PC-9 (cell line): ENCODE data around the gene ZNF513. TPM values are rescaled to one million over a fixed set of nuclear protein-coding genes. Genes with fewer than 3 reads are reported as not detected.
"Not testable (repeated sequence)": the region's sequence is repeated elsewhere in the genome, so short reads cannot be mapped to it uniquely, and the experiment has no call there.

Source experiments
- BruUV-seq: library from RNA; stranded (reverse); fragments of 400-500 nt; replicated peaks from 2 replicates; lab custom pipeline; 2021; lab: Mats Ljungman, UMichigan
- CTCF ChIA-PET: fragments of 300-600 bp; sonication (Branson Sonifier 250); formaldehyde crosslinking; loops from one replicate; lab custom pipeline; 2022; ENCODE audit warnings: antibody characterized with exemption; lab: Charles Lee
- POLR2A ChIA-PET: fragments of 300-600 bp; sonication (Branson Sonifier 250); formaldehyde crosslinking; loops from one replicate; lab custom pipeline; 2022; ENCODE audit warnings: antibody characterized with exemption; ENCODE audit not compliant: unreplicated experiment; lab: Charles Lee
- DNase-seq, 2 experiments: peaks; one replicate each; pipeline versions ENCODE4 v3.0.0 to v3.0.0-alpha.2; 2015 to 2022; ENCODE audit warnings: mixed read lengths in 1 of 2
- H2AFZ ChIP-seq: fragments of 200-600 bp; sonication (generic); 2 replicates; pipeline ENCODE4 v1.8.1; 2017; ENCODE audit warnings: antibody characterized with exemption
- H3F3A ChIP-seq: fragments of 200-600 bp; sonication (generic); 2 replicates; pipeline ENCODE4 v1.8.1; 2017; ENCODE audit warnings: antibody characterized with exemption, mild to moderate bottlenecking, low read depth; ENCODE audit not compliant: insufficient read depth
- H3K27ac ChIP-seq: fragments of 200-600 bp; sonication (generic); 2 replicates; pipeline ENCODE4 v1.6.1; 2016; ENCODE audit warnings: mixed run types
- H3K27me3 ChIP-seq: fragments of 200-600 bp; sonication (generic); 2 replicates; pipeline ENCODE4 v1.6.1; 2016; ENCODE audit warnings: low read depth, mixed run types; ENCODE audit not compliant: insufficient read depth
- H3K36me3 ChIP-seq: fragments of 200-600 bp; sonication (generic); 2 replicates; pipeline ENCODE4 v1.6.1; 2016; ENCODE audit warnings: low read depth, mixed run types
- H3K4me1 ChIP-seq: fragments of 200-600 bp; sonication (generic); replicated peaks from 2 replicates; pipeline ENCODE4 v1.6.1; 2016; ENCODE audit warnings: mixed run types; ENCODE audit not compliant: insufficient read depth
- H3K4me2 ChIP-seq: fragments of 200-600 bp; sonication (generic); 2 replicates; pipeline ENCODE4 v1.6.1; 2017; ENCODE audit warnings: mixed run types
- H3K4me3 ChIP-seq: fragments of 200-600 bp; sonication (generic); 2 replicates; pipeline ENCODE4 v1.6.1; 2016; ENCODE audit warnings: mixed run types
- H3K79me2 ChIP-seq: fragments of 200-600 bp; sonication (generic); 2 replicates; pipeline ENCODE4 v1.6.1; 2017; ENCODE audit warnings: low read depth, mixed run types
- H3K9me2 ChIP-seq: fragments of 200-600 bp; sonication (generic); 2 replicates; pipeline ENCODE4 v1.8.1; 2017; ENCODE audit warnings: mild to moderate bottlenecking; ENCODE audit not compliant: insufficient read depth
- H3K9me3 ChIP-seq: fragments of 200-600 bp; sonication (generic); 2 replicates; pipeline ENCODE4 v1.8.1; 2016; ENCODE audit warnings: low read depth; ENCODE audit not compliant: insufficient read depth
- H4K20me1 ChIP-seq: fragments of 200-600 bp; sonication (generic); 2 replicates; pipeline ENCODE4 v1.8.1; 2017; ENCODE audit not compliant: insufficient read depth
- EZH2 ChIP-seq: fragments of 200-600 bp; sonication (generic); IDR thresholded peaks from 2 replicates; pipeline ENCODE4 v1.8.0; 2017; ENCODE audit warnings: antibody characterized with exemption, low read depth
- intact Hi-C: fragments of 100-400 bp; cut with micrococcal nuclease; formaldehyde crosslinking; loops from one replicate; pipeline ENCODE4 v1.10.0; 2022; ENCODE audit not compliant: unreplicated experiment
- total RNA-seq: library from RNA; stranded (reverse); gene quantifications from 2 replicates; pipeline ENCODE4 v1.2.3, GENCODE V29; 2021
- TF ChIP-seq, protein P1 (sequence below): fragments of 200-600 bp; sonication (generic); conservative IDR thresholded peaks from 2 replicates; pipeline ENCODE4 v1.6.1; 2017; ENCODE audit warnings: mixed run types, antibody characterized with exemption, mild to moderate bottlenecking, moderate library complexity

The ZNF513 gene
- total RNA-seq, 1 experiment from 2014 or later, result 4.5 TPM

DNA sequence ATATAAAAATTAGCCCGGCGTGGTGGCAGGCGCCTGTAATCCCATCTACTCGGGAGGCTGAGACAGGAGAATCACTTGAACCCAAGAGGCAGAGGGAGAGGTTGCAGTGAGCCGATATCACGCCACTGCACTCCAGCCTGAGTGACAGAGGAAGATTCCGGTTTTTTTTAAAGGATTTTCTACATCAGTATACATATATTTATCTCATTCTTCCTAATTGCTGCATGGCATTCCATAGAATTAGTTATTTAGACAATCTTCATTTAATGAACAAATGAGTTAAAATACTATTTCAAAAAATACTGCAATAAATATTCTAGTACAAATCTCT, 26.0 kb downstream of the ZNF513 start:
- peaks cover 31% of the 10 kb centered on the region for H3F3A ChIP-seq
- peaks cover 31% of the 10 kb centered on the region for H3K4me1 ChIP-seq
- no peaks in the 10 kb centered on the region for H3K36me3 ChIP-seq
- intact Hi-C loops, result no loop called here
- no TSS peak for BruUV-seq
- H3K9me3 ChIP-seq, result no peaks in the 10 kb centered on the region
- TF ChIP-seq, protein P1, sequence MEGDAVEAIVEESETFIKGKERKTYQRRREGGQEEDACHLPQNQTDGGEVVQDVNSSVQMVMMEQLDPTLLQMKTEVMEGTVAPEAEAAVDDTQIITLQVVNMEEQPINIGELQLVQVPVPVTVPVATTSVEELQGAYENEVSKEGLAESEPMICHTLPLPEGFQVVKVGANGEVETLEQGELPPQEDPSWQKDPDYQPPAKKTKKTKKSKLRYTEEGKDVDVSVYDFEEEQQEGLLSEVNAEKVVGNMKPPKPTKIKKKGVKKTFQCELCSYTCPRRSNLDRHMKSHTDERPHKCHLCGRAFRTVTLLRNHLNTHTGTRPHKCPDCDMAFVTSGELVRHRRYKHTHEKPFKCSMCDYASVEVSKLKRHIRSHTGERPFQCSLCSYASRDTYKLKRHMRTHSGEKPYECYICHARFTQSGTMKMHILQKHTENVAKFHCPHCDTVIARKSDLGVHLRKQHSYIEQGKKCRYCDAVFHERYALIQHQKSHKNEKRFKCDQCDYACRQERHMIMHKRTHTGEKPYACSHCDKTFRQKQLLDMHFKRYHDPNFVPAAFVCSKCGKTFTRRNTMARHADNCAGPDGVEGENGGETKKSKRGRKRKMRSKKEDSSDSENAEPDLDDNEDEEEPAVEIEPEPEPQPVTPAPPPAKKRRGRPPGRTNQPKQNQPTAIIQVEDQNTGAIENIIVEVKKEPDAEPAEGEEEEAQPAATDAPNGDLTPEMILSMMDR, result no peak
- TF ChIP-seq EZH2, result no peak
- H3K9me2 ChIP-seq, result no peaks in the 10 kb centered on the region
- no peak overlapping the region for H2AFZ ChIP-seq
- POLR2A ChIA-PET, result interaction anchor here (0.5 to 0.7 kb wide), 4 partner anchors 11 to 814 kb away, joined by 3 to 12 read pairs (median 4); no protein-coding TSS in a partner anchor
- CTCF ChIA-PET, result interaction anchor here (1.2 kb wide), 1 partner anchor 221 kb away, joined by 3 read pairs; the partner anchor contains the start of gene PREB
- peaks cover 84% of the 10 kb centered on the region for H3K79me2 ChIP-seq
- no peak overlapping the region for H3K4me3 ChIP-seq
- peaks cover 27% of the 10 kb centered on the region for H4K20me1 ChIP-seq
- no peak for DNase-seq
- H3K4me2 ChIP-seq, result peak overlapping the region; percentile 99; the same call in 1 of the 2 replicates
- no peaks in the 10 kb centered on the region for H3K27me3 ChIP-seq
- H3K27ac ChIP-seq, result no peak overlapping the region

- CTCF ChIA-PET, result interaction anchor here (0.6 to 1.2 kb wide), 2 partner anchors 60 to 220 kb away, joined by 3 to 7 read pairs; partner anchors contain the start of gene PREB
- Histone ChIP-seq H4K20me1 (peaks cover 29% of the 10 kb centered on the region), H3K9me3 (no peaks in the 10 kb centered on the region), H3K9me2 (no peaks in the 10 kb centered on the region), H2AFZ (no peak overlapping the region), H3K4me3 (no peak overlapping the region), H3F3A (peaks cover 31% of the 10 kb centered on the region), H3K4me2 (peak overlapping the region; percentile 2; the same call in 1 of the 2 replicates), H3K79me2 (peaks cover 90% of the 10 kb centered on the region), H3K4me1 (peaks cover 31% of the 10 kb centered on the region), H3K36me3 (no peaks in the 10 kb centered on the region), H3K27ac (no peak overlapping the region), H3K27me3 (no peaks in the 10 kb centered on the region)
- intact Hi-C loops, result no loop called here
- DNase-seq, result peak; percentile 44 to 69
- BruUV-seq, result no TSS peak
- POLR2A ChIA-PET, result interaction anchor here (0.5 to 0.7 kb wide), 8 partner anchors 11 to 815 kb away, joined by 3 to 24 read pairs (median 5); no protein-coding TSS in a partner anchor
- TF ChIP-seq EZH2, result no peak
- TF ChIP-seq, protein P1, result no peak
These were observed 26.6 kb downstream of the ZNF513 start for GRCh38 chr2:27353762-27354596.

- peaks cover 91% of the 10 kb centered on the region for H3K79me2 ChIP-seq
- H3K27me3 ChIP-seq, DNase-seq, intact Hi-C loops, BruUV-seq, H2AFZ ChIP-seq, H3K36me3 ChIP-seq, H3K4me3 ChIP-seq, H3K4me2 ChIP-seq, H3K9me3 ChIP-seq, H3K27ac ChIP-seq, H3K9me2 ChIP-seq: not testable (repeated sequence)
- POLR2A ChIA-PET, result interaction anchor here (0.6 to 0.7 kb wide), 3 partner anchors 12 to 329 kb away, joined by 6 to 24 read pairs (median 11); no protein-coding TSS in a partner anchor
- H4K20me1 ChIP-seq, result peaks cover 29% of the 10 kb centered on the region
- CTCF ChIA-PET, result interaction anchor here (0.6 to 1.2 kb wide), 2 partner anchors 59 to 220 kb away, joined by 3 to 7 read pairs; partner anchors contain the start of gene PREB
- peaks cover 30% of the 10 kb centered on the region for H3K4me1 ChIP-seq
- peaks cover 31% of the 10 kb centered on the region for H3F3A ChIP-seq
These were observed 27.2 kb downstream of the ZNF513 start for GRCh38 chr2:27353386-27353761.
